ENCODE results near the gene SUGP2.

GRCh38 chr19:19081642-19082151 lies 48.4 kb upstream of the SUGP2 start:
- TF ChIP-seq POLR2A (IDR thresholded peaks at IDR 0.05; ENCODE audit: low read depth, low read length) (no peak), POLR2AphosphoS5 (IDR thresholded peaks at IDR 0.05; ENCODE audit: low read depth, low read length) (no peak), TAF1 (IDR thresholded peaks at IDR 0.05; ENCODE audit: low read depth, low read length) (no peak), PAX5 (IDR thresholded peaks at IDR 0.05; ENCODE audit: insufficient read depth, low read length, severe bottlenecking) (no peak)

Measured in GM12891 (cell line).